ENCODE measurements around the gene ASB1.

The ASB1 gene

GRCh38 chr2:238488347-238488826, 61.7 kb downstream of the ASB1 start:
- H3K27ac ChIP-seq (ENCODE audit: low read length) = no peak overlapping the region
- no peaks in the 10 kb centered on the region for H3K36me3 ChIP-seq (replicated peaks; ENCODE audit: insufficient read depth, low read length)
- H4K20me1 ChIP-seq (ENCODE audit: insufficient read depth, low read length) = no peaks in the 10 kb centered on the region
- no peaks in the 10 kb centered on the region for H3K9me2 ChIP-seq (replicated peaks; ENCODE audit: insufficient read depth, low read length)
- no peaks in the 10 kb centered on the region for H3K79me2 ChIP-seq (ENCODE audit: low read length)
- H3F3A ChIP-seq (ENCODE audit: insufficient read depth, low read length) = no peaks in the 10 kb centered on the region
- no peak for DNase-seq
- no peaks in the 10 kb centered on the region for H3K4me1 ChIP-seq (ENCODE audit: low read length)
- 0 out of 2 replicates have a peak, but pooled peaks cover 3% of the 10 kb centered on the region for H3K27me3 ChIP-seq (replicated peaks; ENCODE audit: insufficient read depth, low read length)
- H3K9me3 ChIP-seq (replicated peaks; ENCODE audit: insufficient read depth, low read length) = no peaks in the 10 kb centered on the region
- no peak overlapping the region for H2AFZ ChIP-seq (ENCODE audit: low read length)
- no peak overlapping the region for H3K4me3 ChIP-seq (ENCODE audit: low read length)
- H3K4me2 ChIP-seq (ENCODE audit: low read depth, low read length) = no peak overlapping the region
- TF ChIP-seq CTCF (IDR thresholded peaks at IDR 0.05; ENCODE audit: low read length) (no peak), EZH2phosphoT487 (IDR thresholded peaks at IDR 0.05; ENCODE audit: low read length) (no peak), EZH2 (optimal IDR thresholded peaks at IDR 0.05; ENCODE audit: low read depth, low read length) (no peak)
- no peak overlapping the region for H3K9ac ChIP-seq (ENCODE audit: low read length)

- no peak for DNase-seq
- Histone ChIP-seq H3K9ac (ENCODE audit: low read length) (no peak overlapping the region), H4K20me1 (ENCODE audit: insufficient read depth, low read length) (no peaks in the 10 kb centered on the region), H3K4me2 (ENCODE audit: low read depth, low read length) (no peak overlapping the region), H3K27ac (ENCODE audit: low read length) (no peak overlapping the region), H3K4me3 (ENCODE audit: low read length) (no peak overlapping the region), H3K4me1 (ENCODE audit: low read length) (no peaks in the 10 kb centered on the region), H3K9me3 (replicated peaks; ENCODE audit: insufficient read depth, low read length) (no peaks in the 10 kb centered on the region), H2AFZ (ENCODE audit: low read length) (no peak overlapping the region), H3F3A (ENCODE audit: insufficient read depth, low read length) (no peaks in the 10 kb centered on the region), H3K36me3 (replicated peaks; ENCODE audit: insufficient read depth, low read length) (no peaks in the 10 kb centered on the region), H3K9me2 (replicated peaks; ENCODE audit: insufficient read depth, low read length) (no peaks in the 10 kb centered on the region), H3K27me3 (replicated peaks; ENCODE audit: insufficient read depth, low read length) (0 out of 2 replicates have a peak, but pooled peaks cover 3% of the 10 kb centered on the region), H3K79me2 (ENCODE audit: low read length) (no peaks in the 10 kb centered on the region)
- no peak for TF ChIP-seq CTCF (IDR thresholded peaks at IDR 0.05; ENCODE audit: low read length)
Measured at GRCh38 chr2:238489431-238489830, 62.7 kb downstream of the ASB1 start.

DNA sequence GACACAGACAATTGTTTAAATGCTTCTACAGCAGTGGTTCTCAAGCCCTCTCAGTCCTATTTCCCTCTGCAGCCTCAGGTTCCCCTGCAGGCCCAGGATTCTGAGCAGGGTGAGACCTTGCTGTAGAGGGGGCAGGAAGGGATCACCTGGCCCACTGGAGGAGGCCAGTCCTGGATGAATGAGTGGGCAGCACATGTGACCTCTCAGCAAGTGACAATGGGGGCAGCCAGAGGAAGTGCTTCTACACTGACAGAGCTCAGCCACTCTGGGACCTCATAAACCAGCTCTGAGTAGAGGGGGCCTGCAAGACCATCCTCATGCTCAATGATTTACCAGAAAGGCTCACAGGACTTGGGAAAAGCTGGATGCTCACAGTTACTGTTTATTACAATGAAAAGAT, 63.2 kb downstream of the ASB1 start:
- Histone ChIP-seq H3K27ac (ENCODE audit: low read length) (no peak overlapping the region), H3K79me2 (ENCODE audit: low read length) (no peaks in the 10 kb centered on the region), H3K4me1 (ENCODE audit: low read length) (no peaks in the 10 kb centered on the region), H3K9ac (ENCODE audit: low read length) (no peak overlapping the region), H3K4me2 (ENCODE audit: low read depth, low read length) (no peak overlapping the region), H4K20me1 (ENCODE audit: insufficient read depth, low read length) (no peaks in the 10 kb centered on the region), H3K36me3 (replicated peaks; ENCODE audit: insufficient read depth, low read length) (no peaks in the 10 kb centered on the region), H2AFZ (ENCODE audit: low read length) (no peak overlapping the region), H3K9me2 (replicated peaks; ENCODE audit: insufficient read depth, low read length) (no peaks in the 10 kb centered on the region), H3F3A (ENCODE audit: insufficient read depth, low read length) (no peaks in the 10 kb centered on the region), H3K27me3 (replicated peaks; ENCODE audit: insufficient read depth, low read length) (0 out of 2 replicates have a peak, but pooled peaks cover 3% of the 10 kb centered on the region), H3K4me3 (ENCODE audit: low read length) (no peak overlapping the region), H3K9me3 (replicated peaks; ENCODE audit: insufficient read depth, low read length) (no peaks in the 10 kb centered on the region)
- no peak for DNase-seq
- TF ChIP-seq EZH2 (optimal IDR thresholded peaks at IDR 0.05; ENCODE audit: low read depth, low read length) = no peak
- TF ChIP-seq CTCF (IDR thresholded peaks at IDR 0.05; ENCODE audit: low read length) = no peak
- TF ChIP-seq EZH2phosphoT487 (IDR thresholded peaks at IDR 0.05; ENCODE audit: low read length) = no peak

Measured in MM.1S (cell line).